HG03045 (cell line): Measurements from ENCODE around the gene TAS2R60.
"Not testable (repeated sequence)": the region's sequence is repeated elsewhere in the genome, so short reads cannot be mapped to it uniquely, and the experiment has no call there.

Experiments
- ATAC-seq: cut with Tn5 transposase; IDR thresholded peaks from one replicate; pipeline ENCODE4 v1.9.1; 2021; ENCODE audit warnings: mild to moderate bottlenecking, moderate library complexity; ENCODE audit not compliant: unreplicated experiment

Gene TAS2R60

DNA sequence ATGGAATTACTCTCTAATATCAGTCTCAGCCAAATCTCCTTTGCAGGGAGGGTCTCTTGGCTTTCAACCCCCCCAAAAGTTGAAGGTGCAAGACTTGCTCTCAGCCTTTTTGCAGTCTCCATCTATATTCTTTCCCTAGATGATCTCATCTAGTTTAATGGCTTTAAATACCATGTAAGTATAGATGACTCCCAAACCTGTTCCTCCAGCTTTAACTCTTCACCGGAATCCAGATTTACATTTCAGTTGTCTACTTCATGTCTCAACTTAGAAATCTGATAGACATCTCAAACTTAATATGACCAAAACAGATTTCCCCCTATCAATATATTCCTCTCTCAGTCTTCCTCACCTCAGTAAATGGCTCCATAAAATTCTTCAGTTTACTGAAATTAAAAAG is 24.5 kb downstream of the TAS2R60 start:
- ATAC-seq: no peak

DNA sequence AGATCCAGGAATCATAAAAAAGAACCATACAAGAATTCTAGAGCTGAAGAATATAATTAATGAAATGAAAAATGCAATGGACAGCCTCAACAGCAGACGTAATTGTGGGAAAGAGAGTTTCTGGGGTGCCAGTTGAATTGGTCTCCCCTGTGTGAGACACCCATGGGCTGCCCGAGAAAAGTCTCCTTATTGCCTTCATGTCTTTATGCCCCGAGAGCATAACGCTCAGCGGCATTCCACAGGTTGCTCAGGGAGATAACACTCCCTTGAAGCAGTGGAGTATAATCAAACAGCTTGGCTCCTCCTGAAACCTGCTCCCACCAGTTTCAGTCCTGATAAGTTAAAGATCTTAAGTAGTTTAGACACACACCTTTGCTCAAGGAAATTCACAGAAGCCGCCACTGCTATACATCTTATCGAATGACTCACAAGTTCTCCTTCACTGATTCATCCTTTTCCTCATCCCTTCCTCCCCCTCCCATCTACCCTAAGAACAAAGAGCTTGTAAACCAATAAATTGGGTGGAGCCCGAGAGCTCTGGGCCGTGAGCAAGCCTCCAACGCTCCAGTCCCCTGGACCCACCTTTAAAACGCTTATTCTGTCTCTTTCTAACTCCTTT is 28.9 kb downstream of the TAS2R60 start:
- not testable (repeated sequence) for ATAC-seq

DNA sequence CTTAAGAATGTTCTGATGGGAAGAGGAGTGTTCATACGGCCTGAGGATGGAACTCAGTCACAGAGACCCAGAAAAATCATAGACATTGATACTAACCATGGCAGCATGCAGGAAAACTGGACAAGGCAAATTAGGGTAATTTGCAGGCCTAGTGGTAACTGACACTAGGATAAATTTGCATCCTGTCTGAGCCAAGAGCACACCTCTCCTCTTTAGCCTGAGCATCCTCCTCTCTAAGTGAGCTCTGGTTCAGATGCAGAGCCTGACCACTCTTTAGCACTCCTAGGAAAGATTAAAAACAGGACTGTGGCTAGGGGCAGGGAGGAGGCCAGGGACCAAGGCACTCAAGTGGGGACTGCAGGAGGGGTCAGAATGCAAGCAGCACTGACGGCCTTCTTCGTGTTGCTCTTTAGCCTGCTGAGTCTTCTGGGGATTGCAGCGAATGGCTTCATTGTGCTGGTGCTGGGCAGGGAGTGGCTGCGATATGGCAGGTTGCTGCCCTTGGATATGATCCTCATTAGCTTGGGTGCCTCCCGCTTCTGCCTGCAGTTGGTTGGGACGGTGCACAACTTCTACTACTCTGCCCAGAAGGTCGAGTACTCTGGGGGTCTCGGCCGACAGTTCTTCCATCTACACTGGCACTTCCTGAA is 34.4 kb downstream of the TAS2R60 start, which contains the start of gene TAS2R41:
Gene TAS2R41 (plus strand): TSS at position 373 of the 650 bp plus-strand sequence. CDS start 0 bp downstream, at position 373.
- no peak for ATAC-seq

DNA sequence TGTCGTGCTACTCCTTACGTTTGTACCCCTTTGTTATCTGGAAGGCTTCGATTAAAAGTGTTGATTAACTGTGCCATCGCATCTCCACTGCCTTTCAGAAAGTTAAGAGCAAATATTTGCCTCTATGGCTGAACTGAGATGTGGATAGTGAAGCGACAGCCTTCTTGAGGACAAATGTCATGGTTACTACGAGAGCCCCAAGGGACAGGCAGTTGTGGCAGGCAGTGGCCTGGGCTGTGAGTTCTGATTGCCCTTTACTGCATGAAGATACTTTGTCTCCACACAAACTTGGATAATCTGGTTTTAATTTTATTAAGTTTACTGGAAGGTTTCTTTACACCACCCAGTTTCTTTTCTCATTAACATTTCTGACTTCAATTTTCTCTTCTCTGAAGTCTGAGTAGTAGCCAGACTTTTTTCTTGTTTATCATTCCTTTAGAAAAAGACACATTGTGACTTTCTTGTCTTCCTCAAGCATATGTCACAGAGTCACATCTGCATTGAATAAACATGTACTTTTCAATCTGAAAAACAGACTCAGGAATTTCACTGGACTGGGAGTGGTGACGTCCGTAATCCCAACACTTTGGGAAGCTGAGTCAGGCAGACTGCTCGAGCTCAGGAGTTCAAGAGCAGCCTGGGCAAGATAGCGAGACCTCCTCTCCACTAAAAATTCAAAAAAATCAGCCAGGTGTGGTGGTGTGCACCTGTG is 36.0 kb downstream of the TAS2R60 start:
- ATAC-seq: no peak

DNA sequence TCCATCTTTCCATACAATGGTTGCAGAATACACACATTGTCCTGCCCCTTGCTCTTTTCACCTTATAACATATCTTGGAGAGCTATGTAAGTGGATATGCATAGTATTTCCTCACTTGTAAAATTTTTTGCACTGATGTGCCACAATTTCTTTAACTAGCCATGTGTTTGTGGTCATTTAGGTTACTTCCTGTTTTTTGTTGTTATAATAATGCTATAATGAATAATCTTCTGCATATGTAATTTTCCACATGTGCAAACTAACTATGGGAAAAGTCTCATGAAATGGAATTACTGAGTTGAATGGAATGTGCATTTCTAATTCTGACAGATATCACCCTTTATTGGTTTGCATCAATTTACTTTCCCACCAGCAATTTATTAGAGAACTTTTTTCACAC is 37.2 kb downstream of the TAS2R60 start:
- no peak for ATAC-seq

DNA sequence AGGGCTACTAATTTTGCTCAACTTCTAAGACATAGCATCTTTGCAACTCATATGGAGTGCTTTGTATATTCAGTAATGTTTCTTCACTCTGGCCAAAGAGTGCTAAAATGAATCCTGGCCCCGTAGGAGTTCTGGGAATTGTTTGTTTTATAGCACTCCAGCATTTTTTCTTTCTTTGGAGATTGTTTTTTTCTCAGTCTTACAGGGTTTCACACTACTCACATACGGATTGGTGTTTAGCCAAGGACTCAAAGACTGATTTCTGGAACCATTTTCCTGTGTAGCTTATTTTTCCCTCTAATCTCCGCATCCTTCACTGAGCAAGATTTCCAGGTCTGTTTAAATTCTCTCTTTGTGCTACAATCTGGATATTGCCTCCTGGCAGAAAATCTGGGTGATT is 40.9 kb downstream of the TAS2R60 start:
- no peak for ATAC-seq

DNA sequence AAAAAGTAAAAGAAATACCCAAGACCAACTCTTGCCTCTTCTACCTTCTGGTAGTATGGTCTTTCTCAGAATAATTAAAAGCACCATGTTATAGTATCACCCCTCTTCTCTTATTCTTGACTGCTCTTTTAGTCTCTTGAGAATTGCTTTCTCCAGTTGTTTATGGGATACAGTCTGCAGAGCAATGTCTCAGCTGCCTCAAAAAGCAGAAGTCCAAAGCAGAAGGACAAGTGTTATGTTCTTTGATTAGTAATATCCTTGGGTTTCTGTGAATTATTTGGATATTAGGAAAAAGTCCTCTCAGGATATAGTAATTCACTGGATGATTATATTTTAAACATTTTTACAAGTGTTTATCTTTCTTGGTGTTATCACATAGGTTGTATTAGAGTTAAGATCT is 41.8 kb downstream of the TAS2R60 start:
- no peak for ATAC-seq

DNA sequence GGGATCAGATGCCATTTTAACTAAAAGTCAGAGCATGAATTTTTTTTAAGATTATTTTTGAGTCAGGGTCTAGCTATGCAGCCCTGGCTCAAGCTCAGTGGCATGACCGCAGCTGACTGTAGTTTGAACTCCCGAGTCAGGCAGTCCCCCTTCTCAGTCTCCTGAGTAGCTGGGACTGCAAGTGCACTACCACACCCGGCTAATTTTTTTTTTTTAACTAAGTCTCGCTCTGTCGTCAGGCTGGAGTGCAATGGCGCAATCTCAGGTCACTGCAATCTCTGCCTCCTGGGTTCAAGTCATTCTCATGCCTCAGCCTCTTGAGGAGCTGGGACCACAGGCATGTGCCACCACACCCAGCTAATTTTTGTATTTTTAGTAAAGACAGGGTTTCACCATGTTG is 42.2 kb downstream of the TAS2R60 start:
- ATAC-seq: no peak

DNA sequence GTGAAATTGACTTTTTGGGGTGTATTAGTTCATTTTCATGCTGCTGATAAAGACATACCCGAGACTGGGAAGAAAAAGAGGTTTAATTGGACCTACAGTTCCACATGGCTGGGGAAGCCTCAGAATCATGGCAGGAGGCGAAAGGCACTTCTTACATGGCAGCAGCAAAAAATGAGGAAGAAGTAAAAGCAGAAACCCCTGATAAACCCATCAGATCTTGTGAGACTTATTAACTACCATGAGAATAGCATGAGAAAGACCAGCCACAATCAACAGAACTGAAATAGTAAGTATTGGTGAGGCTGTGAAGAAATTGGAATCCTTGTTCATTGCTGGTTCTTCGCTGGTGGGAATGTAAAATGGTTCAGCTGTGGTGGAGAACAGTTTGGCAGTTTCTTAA is 43.0 kb downstream of the TAS2R60 start:
- not testable (repeated sequence) for ATAC-seq

DNA sequence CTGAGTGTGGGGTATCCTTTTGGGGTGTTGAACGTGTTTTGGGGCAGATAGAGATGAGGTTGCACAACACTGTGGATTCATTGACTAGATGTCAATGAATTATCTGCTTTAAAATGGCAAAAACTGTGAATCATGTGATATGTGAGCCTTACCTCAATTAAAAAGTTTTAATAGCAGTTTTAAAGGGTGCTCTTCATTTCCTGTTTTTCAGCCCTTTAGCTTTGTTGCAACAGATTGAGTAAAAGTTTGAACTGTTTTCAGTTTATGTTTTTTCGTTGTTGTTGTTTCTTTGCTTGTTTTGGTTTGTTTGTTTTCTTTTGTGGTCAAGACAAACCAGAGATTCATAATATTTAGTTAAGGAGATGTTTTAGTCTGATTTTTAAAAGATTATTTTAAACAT is 43.8 kb downstream of the TAS2R60 start:
- no peak for ATAC-seq

DNA sequence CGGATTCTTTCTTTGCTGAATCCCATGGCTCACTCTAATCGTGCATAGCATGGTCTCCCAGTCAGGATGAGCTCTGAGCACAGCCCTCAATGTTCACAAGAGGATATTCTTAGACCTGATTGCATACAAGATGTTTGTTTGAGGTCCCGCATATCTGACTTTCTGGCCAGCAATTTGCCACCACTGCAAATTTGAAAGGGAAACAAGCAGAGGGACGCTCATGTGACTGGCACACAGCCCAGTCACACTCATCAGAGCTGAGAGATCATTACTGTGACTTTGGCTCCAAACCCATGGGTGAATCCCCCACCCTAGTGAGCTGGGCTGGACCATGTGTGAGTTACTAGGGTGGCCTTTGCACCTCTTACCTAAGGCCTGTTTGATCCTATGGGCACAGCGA is 44.3 kb downstream of the TAS2R60 start:
- no peak for ATAC-seq

DNA sequence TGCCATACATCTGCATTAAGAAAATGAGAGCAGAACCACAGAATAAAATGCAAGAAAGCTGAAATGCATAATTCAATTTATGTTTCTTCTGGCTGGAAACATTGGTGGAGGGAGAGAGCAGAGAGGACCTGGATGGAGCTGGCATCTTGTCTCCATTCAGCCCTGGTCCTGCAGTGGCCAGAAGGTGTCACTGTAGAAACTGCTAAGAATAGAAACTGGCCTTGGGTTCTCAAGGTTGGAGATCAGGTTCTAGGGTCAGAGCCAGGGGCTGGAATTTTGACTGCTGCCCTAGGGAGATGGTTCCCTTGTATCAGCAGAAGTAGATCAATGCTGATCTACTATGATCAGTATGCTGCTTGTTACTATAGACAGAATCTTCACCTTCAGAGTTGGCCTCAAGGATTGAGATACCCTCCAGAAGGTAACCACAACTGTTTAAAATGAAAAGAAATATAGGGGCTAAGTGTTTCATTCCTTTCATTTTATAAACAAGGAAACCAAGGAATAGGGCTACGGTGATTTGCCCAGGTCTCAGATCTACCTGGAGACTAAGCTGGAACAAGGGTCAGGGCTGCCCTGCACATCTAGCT is 47.6 kb downstream of the TAS2R60 start:
- ATAC-seq: no peak

DNA sequence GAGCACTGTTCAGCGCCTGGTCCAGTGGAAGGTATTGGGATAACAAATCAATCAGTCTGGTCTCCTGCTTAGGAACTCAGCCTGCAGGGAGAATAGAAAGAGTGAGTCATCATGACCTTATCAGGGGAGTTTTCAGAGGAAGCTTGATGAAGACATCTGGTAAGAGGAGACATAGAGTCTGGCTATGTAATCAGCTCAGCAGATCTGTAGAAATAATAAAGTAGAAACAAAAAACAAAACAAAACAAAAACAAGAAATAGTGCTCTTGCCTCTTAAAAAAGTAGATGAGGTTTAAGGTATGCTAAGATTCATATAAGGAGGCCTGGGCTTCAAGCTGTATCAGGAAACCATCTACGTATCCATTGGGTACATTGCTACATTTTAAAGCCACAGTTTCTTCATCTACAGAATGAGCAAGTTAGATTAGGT is 48.8 kb downstream of the TAS2R60 start:
- no peak for ATAC-seq

DNA sequence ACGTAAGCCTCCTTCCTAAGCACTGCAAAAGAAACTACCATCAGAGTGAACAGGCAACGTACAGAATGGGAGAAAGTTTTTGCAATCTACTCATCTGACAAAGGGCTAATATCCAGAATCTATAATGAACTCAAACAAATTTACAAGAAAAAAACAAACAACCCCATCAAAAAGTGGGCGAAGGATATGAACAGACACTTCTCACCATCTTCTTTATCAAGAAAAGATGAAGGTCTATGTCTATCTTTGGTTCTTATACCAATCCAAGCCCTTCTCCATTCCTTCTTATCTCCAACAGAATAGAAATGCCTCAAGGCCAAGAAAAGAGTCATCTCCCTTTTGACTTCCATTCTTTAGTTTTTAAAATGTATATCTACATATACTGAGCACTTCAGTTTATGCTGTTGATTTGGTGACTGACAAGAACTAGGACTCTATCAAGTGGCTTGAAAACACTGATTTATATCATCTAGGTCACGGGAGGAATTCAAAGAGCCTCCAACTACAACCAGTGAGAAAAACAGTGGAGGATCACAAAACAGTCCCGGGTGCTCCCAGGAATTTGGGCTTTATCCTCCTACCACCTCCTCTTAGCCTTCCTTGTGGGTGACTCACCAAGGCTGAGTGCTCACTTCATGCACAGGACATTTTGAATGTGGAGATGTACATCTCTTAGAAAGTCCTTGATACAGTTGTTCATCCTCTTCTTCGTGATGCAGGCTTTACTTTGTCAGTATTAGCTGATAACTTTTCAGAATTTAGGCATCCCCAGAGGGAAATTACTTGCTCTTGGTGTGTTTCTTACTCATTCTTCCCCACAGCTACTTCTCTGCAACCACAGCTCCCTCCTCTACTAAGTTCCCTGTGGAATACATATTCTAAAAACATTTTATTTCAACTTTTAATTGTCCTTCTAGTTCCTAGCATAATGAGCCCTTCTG is 49.8 kb downstream of the TAS2R60 start:
- ATAC-seq: no peak

DNA sequence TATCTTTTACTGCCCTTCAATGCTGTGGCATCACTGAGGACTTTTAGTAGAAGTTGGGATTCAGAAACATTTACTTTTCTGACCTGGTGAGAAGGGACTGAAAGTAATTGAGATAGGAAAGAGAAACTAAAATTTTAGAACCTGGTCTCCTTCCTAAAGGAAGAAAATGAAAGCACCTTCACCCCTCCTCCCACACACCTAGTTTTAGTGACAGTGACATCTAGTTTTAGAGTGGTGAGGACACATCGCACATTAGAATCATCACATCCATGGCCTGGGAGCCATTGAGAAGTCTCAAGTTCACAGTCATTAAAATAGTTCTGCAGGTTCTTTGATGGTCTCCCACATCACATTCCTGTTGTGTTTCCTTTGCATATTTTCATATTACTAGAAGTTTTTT is 50.5 kb downstream of the TAS2R60 start:
- no peak for ATAC-seq
